Vagina (tissue), 2 donors: ENCODE measurements around the gene HEXB.

Experiments
- POLR2A ChIP-seq, 2 donors: fragments of 450-650 bp; IDR thresholded peaks; one replicate each; pipeline ENCODE4 v1.6.1; 2017; ENCODE audit warnings: antibody characterized with exemption in 2 of 2, mild to moderate bottlenecking in 2 of 2, moderate library complexity in 2 of 2
- POLR2AphosphoS5 ChIP-seq, 2 donors: sonication (generic); formaldehyde crosslinking; IDR thresholded peaks; one replicate each; pipeline ENCODE4 v1.9.0; 2017; ENCODE audit warnings: antibody characterized with exemption in 2 of 2, mild to moderate bottlenecking in 2 of 2, low read depth in 1 of 2; ENCODE audit not compliant: insufficient read depth in 1 of 2
- TF ChIP-seq, protein P1 (sequence below), 3 experiments: fragments of 450-650 bp in 2 of 3; fragments of 200-600 bp in 1 of 3; sonication (generic) in 1 of 3; IDR thresholded peaks; one replicate each; pipeline ENCODE4 v1.5.1; 2017 to 2019; ENCODE audit warnings: antibody characterized with exemption in 3 of 3, mild to moderate bottlenecking in 2 of 3, moderate library complexity in 2 of 3

- TF ChIP-seq, protein P1, sequence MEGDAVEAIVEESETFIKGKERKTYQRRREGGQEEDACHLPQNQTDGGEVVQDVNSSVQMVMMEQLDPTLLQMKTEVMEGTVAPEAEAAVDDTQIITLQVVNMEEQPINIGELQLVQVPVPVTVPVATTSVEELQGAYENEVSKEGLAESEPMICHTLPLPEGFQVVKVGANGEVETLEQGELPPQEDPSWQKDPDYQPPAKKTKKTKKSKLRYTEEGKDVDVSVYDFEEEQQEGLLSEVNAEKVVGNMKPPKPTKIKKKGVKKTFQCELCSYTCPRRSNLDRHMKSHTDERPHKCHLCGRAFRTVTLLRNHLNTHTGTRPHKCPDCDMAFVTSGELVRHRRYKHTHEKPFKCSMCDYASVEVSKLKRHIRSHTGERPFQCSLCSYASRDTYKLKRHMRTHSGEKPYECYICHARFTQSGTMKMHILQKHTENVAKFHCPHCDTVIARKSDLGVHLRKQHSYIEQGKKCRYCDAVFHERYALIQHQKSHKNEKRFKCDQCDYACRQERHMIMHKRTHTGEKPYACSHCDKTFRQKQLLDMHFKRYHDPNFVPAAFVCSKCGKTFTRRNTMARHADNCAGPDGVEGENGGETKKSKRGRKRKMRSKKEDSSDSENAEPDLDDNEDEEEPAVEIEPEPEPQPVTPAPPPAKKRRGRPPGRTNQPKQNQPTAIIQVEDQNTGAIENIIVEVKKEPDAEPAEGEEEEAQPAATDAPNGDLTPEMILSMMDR (IDR thresholded peaks at IDR 0.05): no peak
- TF ChIP-seq POLR2A (IDR thresholded peaks at IDR 0.05): no peak
- no peak for TF ChIP-seq POLR2AphosphoS5 (IDR thresholded peaks at IDR 0.05; ENCODE audit: insufficient read depth in 1 of 2, low read depth in 1 of 2)
Measured at GRCh38 chr5:74685979-74686631, 1.1 kb downstream of the HEXB start.
